SK-N-SH treated with all-trans-retinoic acid at 6 μM for 48 hours (cell line): ENCODE data around the gene OR6K2.

Experiments
- ARNTL ChIP-seq: fragments of 450-650 bp; formaldehyde crosslinking; IDR thresholded peaks from 2 replicates; pipeline ENCODE4 v1.5.0; 2020; ENCODE audit warnings: low read depth, mild to moderate bottlenecking, moderate library complexity, borderline replicate concordance
- CREB5 ChIP-seq: fragments of 250-450 bp; sonication (Bioruptor Pico); IDR thresholded peaks from 2 replicates; pipeline ENCODE4 v1.5.1; 2020; ENCODE audit warnings: low read depth, mild to moderate bottlenecking, moderate library complexity
- ESRRG ChIP-seq: fragments of 250-450 bp; sonication (Bioruptor Pico); IDR thresholded peaks from 2 replicates; pipeline ENCODE4 v1.6.1; 2021; ENCODE audit warnings: mild to moderate bottlenecking
- ISL1 ChIP-seq: fragments of 250-450 bp; sonication (Bioruptor Pico); IDR thresholded peaks from 2 replicates; pipeline ENCODE4 v2.1.2; 2022; ENCODE audit warnings: mild to moderate bottlenecking, moderate library complexity
- PATZ1 ChIP-seq: fragments of 250-450 bp; sonication (Bioruptor Pico); IDR thresholded peaks from 2 replicates; pipeline ENCODE4 v1.8.0; 2020; ENCODE audit warnings: mild to moderate bottlenecking, moderate library complexity, borderline replicate concordance
- POU6F1 ChIP-seq: fragments of 250-450 bp; sonication (Bioruptor Pico); IDR thresholded peaks from 2 replicates; pipeline ENCODE4 v1.8.0; 2021; ENCODE audit warnings: low read depth, mild to moderate bottlenecking, moderate library complexity, borderline replicate concordance
- TOX ChIP-seq: fragments of 250-450 bp; sonication (Bioruptor Pico); IDR thresholded peaks from 2 replicates; pipeline ENCODE4 v1.8.0; 2021; ENCODE audit warnings: mild to moderate bottlenecking, moderate library complexity, borderline replicate concordance
- ZC3H10 ChIP-seq: fragments of 250-450 bp; sonication (Bioruptor Pico); IDR thresholded peaks from 2 replicates; pipeline ENCODE4 v1.5.1; 2021; ENCODE audit warnings: mild to moderate bottlenecking, moderate library complexity
- ZNF565 ChIP-seq: fragments of 450-650 bp; formaldehyde crosslinking; conservative IDR thresholded peaks from 2 replicates; pipeline ENCODE4 v1.5.0; 2020; ENCODE audit warnings: low read depth, mild to moderate bottlenecking, moderate library complexity

GRCh38 chr1:158730453-158730852, 30.0 kb upstream of the OR6K2 start:
- TF ChIP-seq PATZ1 (no peak), CREB5 (CRISPR knock-in tag) (no peak), ESRRG (CRISPR knock-in tag) (no peak), TOX (CRISPR knock-in tag) (no peak), ARNTL (CRISPR knock-in tag) (no peak), ZC3H10 (CRISPR knock-in tag) (no peak), POU6F1 (no peak), ZNF565 (CRISPR knock-in tag) (no peak), ISL1 (CRISPR knock-in tag) (no peak)
